ENCODE results near the gene TRAF6. TPM values are rescaled to one million over a fixed set of nuclear protein-coding genes. Genes with fewer than 3 reads are reported as not detected.

Gene TRAF6
- total and polyA plus RNA-seq, 2 experiments from 2014 or later, result 4.2 to 10.5 TPM

GRCh38 chr11:36507824-36508489, 2.1 kb downstream of the TRAF6 start:
- Histone ChIP-seq H3K79me2 (replicated peaks; ENCODE audit: insufficient read depth) (peaks cover 16% of the 10 kb centered on the region), H3K4me2 (no peak overlapping the region), H3K9me2 (ENCODE audit: insufficient read depth) (no peaks in the 10 kb centered on the region), H3K27me3 (ENCODE audit: insufficient read depth) (peaks cover 9% of the 10 kb centered on the region; the same call in 1 of the 2 replicates), H3K4me1 (ENCODE audit: insufficient read depth) (no peaks in the 10 kb centered on the region), H3F3A (replicated peaks; ENCODE audit: low read depth) (no peaks in the 10 kb centered on the region; the same call in 1 of the 2 replicates), H3K4me3 (no peak overlapping the region), H4K20me1 (replicated peaks; ENCODE audit: insufficient read depth) (peaks cover 5% of the 10 kb centered on the region; the same call in 1 of the 2 replicates), H3K36me3 (ENCODE audit: insufficient read depth) (no peaks in the 10 kb centered on the region), H2AFZ (no peak overlapping the region), H3K27ac (ENCODE audit: low read depth) (no peak overlapping the region)
- H3K27me3 Mint-ChIP-seq (ENCODE audit: insufficient read depth, low read depth, poor library complexity), result peaks cover 9% of the 10 kb centered on the region
- no peaks in the 10 kb centered on the region for H3K9me3 Mint-ChIP-seq
- H3K27ac Mint-ChIP-seq, result no peak overlapping the region
- H3K4me1 Mint-ChIP-seq, result peaks cover 10% of the 10 kb centered on the region; the same call in 2 of the 3 replicates
- no peaks in the 10 kb centered on the region for H3K36me3 Mint-ChIP-seq (ENCODE audit: low read depth)
- ATAC-seq (no peak), DNase-seq (ENCODE audit: low spot score) (no peak)
- no peak for TF ChIP-seq ZNF331 (CRISPR knock-in tag; IDR thresholded peaks at IDR 0.05; ENCODE audit: low read depth)
- TF ChIP-seq ZNF462 (CRISPR knock-in tag; IDR thresholded peaks at IDR 0.05), result no peak
- no peak for TF ChIP-seq REST (IDR thresholded peaks at IDR 0.05; ENCODE audit: unreplicated experiment)
- TF ChIP-seq, protein P1, sequence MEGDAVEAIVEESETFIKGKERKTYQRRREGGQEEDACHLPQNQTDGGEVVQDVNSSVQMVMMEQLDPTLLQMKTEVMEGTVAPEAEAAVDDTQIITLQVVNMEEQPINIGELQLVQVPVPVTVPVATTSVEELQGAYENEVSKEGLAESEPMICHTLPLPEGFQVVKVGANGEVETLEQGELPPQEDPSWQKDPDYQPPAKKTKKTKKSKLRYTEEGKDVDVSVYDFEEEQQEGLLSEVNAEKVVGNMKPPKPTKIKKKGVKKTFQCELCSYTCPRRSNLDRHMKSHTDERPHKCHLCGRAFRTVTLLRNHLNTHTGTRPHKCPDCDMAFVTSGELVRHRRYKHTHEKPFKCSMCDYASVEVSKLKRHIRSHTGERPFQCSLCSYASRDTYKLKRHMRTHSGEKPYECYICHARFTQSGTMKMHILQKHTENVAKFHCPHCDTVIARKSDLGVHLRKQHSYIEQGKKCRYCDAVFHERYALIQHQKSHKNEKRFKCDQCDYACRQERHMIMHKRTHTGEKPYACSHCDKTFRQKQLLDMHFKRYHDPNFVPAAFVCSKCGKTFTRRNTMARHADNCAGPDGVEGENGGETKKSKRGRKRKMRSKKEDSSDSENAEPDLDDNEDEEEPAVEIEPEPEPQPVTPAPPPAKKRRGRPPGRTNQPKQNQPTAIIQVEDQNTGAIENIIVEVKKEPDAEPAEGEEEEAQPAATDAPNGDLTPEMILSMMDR (conservative IDR thresholded peaks at IDR 0.05; ENCODE audit: low read depth in 2 of 2), result no peak
- no peak for TF ChIP-seq ETS1 (IDR thresholded peaks at IDR 0.05)
- TF ChIP-seq NANOG (IDR thresholded peaks at IDR 0.05; ENCODE audit: borderline replicate concordance), result no peak
- no peak for TF ChIP-seq CREB1 (CRISPR knock-in tag; IDR thresholded peaks at IDR 0.05; ENCODE audit: low read depth)
- H3K4me3 Mint-ChIP-seq, result peak overlapping the region; percentile 93; the same call in 2 of the 3 replicates

Measured in GM23338 (cell line).